Measurements from ENCODE around the gene KSR2. TPM values are rescaled to one million over a fixed set of nuclear protein-coding genes. Genes with fewer than 3 reads are reported as not detected.
"Not testable (repeated sequence)": the region's sequence is repeated elsewhere in the genome, so short reads cannot be mapped to it uniquely, and the experiment has no call there.

KSR2 gene
- total RNA-seq, 2 donors from 2014 or later, result 0.17 to 0.21 TPM

DNA sequence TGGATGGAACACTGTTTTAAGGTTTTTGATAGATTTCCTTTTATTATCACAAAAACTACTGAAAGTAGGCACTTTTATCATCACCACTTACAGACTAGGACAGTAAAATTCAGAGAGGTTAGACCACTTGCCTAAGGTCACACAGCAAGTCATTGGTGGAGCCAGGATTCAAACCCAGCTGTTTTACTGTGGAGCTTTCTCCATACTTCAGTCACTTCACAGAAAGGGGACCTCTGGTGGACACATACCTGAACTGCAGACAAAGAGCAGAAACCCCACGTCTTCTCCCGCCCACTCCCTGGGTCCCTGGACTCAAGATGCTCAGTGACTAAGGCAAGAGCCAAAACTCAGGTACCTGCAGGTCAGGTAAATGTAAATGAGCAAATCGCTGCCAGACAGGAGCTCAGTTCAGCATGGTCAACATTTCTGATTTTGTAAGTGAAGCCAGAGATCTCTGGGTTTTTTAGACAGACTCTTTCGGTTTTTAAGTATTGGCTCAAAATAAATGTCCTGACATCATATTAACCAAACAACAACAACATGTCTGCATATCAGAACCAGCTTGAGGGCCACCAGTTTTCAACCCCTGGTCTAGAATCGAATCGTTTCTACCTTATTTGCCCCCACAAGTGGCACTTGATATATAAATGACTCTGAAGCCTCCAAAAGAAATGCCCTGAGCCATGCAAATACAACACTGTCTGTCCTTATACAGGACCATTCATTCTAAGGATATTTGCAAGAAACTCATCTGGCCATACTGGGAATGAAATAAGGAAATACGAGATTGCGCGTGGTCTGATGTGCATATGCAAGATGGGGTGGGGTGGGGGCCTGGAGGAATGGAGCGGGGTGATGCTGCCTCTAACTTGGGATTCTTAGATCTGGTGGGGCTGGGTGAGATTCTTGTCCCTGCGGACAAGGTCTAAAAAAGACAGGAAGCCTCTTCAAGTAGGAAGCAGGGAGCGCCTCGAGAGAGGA, 110.9 kb downstream of the KSR2 start:
- Mint-ChIP-seq H3K27ac (no peak overlapping the region), H3K4me1 (ENCODE audit: low read depth) (no peaks in the 10 kb centered on the region), H3K4me3 (no peak overlapping the region), H3K27me3 (ENCODE audit: low read depth) (peaks cover 2% of the 10 kb centered on the region), H3K9me3 (peaks cover 0 to 4% of the 10 kb centered on the region in 2 donors), H3K36me3 (ENCODE audit: insufficient read depth in 2 of 2) (peaks cover 0 to 2% of the 10 kb centered on the region in 2 donors)
- peak in 1 of 2 donors; percentile 36 for ATAC-seq (replicated peaks in 1 of 2)
- peak; percentile 61 to 67 for DNase-seq

DNA sequence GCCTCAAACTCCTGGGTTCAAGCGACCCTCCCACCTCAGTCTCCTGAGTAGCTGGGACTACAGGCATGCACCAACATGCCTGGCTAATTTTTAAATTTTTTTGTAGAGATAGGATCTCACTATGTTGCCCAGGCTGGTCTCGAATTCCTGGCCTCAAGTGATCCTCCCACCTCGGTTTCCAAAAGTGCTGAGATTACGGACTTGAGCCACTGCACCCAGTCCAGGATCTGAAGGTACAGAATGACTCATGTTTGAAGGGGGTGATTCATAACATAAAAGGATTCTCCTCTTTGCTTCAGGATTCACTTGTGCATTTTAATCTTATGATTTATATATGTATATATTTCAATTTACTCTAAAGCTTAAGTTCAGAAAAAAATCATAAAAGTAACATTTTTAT, 111.7 kb downstream of the KSR2 start:
- H3K4me3 Mint-ChIP-seq; DNase-seq; H3K27me3 Mint-ChIP-seq (ENCODE audit: low read depth); ATAC-seq (replicated peaks in 1 of 2); H3K27ac Mint-ChIP-seq; H3K4me1 Mint-ChIP-seq (ENCODE audit: low read depth); H3K36me3 Mint-ChIP-seq (ENCODE audit: insufficient read depth in 2 of 2); H3K9me3 Mint-ChIP-seq: not testable (repeated sequence)

DNA sequence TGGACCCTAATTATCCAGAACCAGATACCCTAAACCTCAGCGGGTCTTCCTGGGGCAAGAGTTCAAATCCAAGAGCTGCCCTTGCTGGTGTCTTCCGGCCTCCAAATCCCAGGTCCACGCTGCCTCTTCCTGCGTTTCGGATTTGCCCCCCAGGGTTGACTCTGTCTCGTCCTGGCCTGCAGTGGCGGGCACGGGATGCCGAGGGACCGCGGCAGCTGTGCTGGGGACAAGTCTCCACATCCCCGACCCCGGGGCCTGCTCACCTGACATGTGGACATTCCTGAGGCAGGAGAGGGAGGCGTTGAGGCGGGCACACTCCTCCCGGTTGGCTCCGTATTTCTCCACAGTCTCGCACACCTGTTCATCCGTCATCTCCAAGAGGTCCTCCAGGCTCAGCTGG, 113.6 kb downstream of the KSR2 start:
- ATAC-seq (replicated peaks in 1 of 2) (no peak), DNase-seq (no peak)
- no peaks in the 10 kb centered on the region for H3K4me1 Mint-ChIP-seq (ENCODE audit: low read depth)
- H3K27ac Mint-ChIP-seq, result no peak overlapping the region
- peaks cover 0 to 4% of the 10 kb centered on the region in 2 donors for H3K9me3 Mint-ChIP-seq
- peaks cover 0 to 2% of the 10 kb centered on the region in 2 donors for H3K36me3 Mint-ChIP-seq (ENCODE audit: insufficient read depth in 2 of 2)
- H3K27me3 Mint-ChIP-seq (ENCODE audit: low read depth), result no peaks in the 10 kb centered on the region
- no peak overlapping the region for H3K4me3 Mint-ChIP-seq

DNA sequence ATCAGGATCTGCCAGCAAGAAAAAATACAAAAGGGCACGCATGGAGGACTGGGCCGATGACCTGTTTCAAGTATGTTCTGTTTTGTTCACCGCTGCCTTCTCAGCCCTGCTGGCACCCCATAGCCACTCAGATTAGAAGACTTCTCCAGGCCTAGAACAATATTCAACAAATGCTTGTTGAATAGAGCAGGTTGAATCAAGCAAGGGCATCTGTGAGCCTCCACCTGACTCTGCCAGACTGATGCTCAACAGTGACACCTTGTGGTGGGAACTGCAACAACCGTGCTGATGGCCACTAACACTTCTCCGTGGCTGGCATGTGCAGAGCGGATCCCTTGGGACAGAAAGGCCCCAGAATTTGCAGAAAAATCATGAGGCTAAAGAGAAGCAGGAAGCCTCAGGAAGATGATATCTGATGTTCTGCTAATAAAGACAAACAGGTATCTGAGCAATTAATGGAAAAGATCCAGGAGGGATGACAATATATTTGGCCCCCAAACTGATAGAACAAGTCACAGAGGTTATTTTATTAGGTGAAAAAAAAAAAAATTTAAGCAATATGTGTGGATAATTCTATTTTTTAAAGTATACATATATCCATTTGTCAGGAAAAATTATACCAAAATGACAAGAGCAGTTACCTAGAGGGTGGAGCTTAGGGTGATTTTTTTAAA, 114.3 kb downstream of the KSR2 start:
- peak in 1 of 2 donors; percentile 39 for ATAC-seq (replicated peaks in 1 of 2)
- Mint-ChIP-seq H3K4me3 (no peak overlapping the region), H3K27me3 (ENCODE audit: low read depth) (no peaks in the 10 kb centered on the region)

DNA sequence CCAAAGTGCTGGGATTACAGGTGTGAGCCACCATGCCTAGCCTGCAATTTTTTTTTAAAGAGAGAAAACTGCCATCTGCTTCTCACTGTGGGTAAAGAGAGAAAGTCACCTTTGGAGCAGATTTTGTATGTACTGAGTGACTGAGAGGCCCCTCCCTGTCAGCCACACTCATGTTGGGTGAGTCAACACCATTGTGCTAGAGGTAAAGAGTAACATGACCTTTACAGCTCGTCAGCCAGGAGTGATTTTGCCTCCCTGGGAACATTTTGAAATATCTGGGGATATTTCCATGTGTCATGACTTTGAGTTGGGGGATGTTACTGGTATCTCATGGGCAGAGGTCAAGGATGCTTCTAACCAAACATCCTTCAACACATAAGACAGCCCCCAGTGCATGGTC, 115.2 kb downstream of the KSR2 start:
- no peak overlapping the region for H3K4me3 Mint-ChIP-seq
- no peak overlapping the region for H3K27ac Mint-ChIP-seq
- H3K27me3 Mint-ChIP-seq (ENCODE audit: low read depth), result peaks cover 3% of the 10 kb centered on the region
- DNase-seq (no peak), ATAC-seq (replicated peaks in 1 of 2) (no peak)
- H3K36me3 Mint-ChIP-seq (ENCODE audit: insufficient read depth in 2 of 2), result peaks cover 0 to 2% of the 10 kb centered on the region in 2 donors
- H3K9me3 Mint-ChIP-seq, result peaks cover 0 to 4% of the 10 kb centered on the region in 2 donors
- no peaks in the 10 kb centered on the region for H3K4me1 Mint-ChIP-seq (ENCODE audit: low read depth)

More for the DNA sequence above, 114.3 kb downstream of the KSR2 start:
- Mint-ChIP-seq H3K4me1 (ENCODE audit: low read depth) (no peaks in the 10 kb centered on the region), H3K36me3 (ENCODE audit: insufficient read depth in 2 of 2) (peaks cover 0 to 2% of the 10 kb centered on the region in 2 donors), H3K9me3 (peaks cover 0 to 4% of the 10 kb centered on the region in 2 donors), H3K27ac (no peak overlapping the region)
- DNase-seq, result peak; percentile 48 to 63

DNA sequence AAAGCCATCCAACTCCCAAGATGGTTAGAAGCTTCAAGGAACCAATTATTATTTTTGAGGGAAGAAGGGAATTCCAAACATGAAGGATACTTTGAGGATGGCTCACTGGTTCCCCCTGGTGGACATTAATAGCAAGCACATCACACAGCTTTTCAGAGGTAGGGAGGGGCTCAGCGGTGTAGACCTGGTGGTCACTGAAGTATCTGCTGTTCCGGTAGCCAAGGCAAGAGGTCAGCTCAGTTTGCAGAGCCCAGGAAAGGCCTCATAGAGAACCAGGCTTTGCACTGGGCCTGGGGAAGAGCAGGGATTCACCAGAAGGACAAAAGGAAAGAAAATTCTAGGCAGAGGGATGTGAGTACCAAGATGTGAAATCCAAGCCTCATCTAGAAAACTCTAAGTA, 118.7 kb downstream of the KSR2 start:
- Mint-ChIP-seq H3K27ac (no peak overlapping the region), H3K27me3 (ENCODE audit: low read depth) (peaks cover 22% of the 10 kb centered on the region), H3K9me3 (peaks cover 0 to 4% of the 10 kb centered on the region in 2 donors), H3K4me1 (ENCODE audit: low read depth) (no peaks in the 10 kb centered on the region), H3K36me3 (ENCODE audit: insufficient read depth in 2 of 2) (peaks cover 0 to 2% of the 10 kb centered on the region in 2 donors), H3K4me3 (no peak overlapping the region)
- DNase-seq, result no peak
- no peak for ATAC-seq (replicated peaks in 1 of 2)

DNA sequence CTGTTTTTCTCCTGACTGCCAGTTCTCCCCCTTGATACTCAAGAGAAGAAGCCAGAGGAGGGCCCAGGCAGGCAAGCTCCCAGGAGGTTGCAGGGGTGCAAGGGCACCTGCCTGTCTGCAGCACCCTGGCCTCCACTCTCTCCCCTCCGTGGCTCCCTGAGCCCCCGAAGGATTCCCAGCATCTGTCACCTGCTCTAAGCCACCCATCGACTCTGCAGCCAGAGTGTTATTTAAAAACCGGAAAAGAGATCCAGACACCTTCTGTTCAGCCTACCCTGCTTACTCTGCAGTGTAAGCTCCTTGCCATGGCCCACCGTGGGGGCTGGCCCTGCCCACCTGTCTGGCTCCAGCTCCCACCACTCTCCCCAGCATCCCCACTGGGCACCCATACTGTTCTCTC, 121.4 kb downstream of the KSR2 start:
- ATAC-seq (replicated peaks in 1 of 2) (no peak), DNase-seq (no peak)
- H3K27ac Mint-ChIP-seq, result no peak overlapping the region
- H3K9me3 Mint-ChIP-seq, result peaks cover 4% of the 10 kb centered on the region in 2 donors
- H3K27me3 Mint-ChIP-seq (ENCODE audit: low read depth), result peaks cover 22% of the 10 kb centered on the region
- no peaks in the 10 kb centered on the region for H3K4me1 Mint-ChIP-seq (ENCODE audit: low read depth)
- H3K36me3 Mint-ChIP-seq (ENCODE audit: insufficient read depth in 2 of 2), result peaks cover 4% of the 10 kb centered on the region in 2 donors
- H3K4me3 Mint-ChIP-seq, result no peak overlapping the region

DNA sequence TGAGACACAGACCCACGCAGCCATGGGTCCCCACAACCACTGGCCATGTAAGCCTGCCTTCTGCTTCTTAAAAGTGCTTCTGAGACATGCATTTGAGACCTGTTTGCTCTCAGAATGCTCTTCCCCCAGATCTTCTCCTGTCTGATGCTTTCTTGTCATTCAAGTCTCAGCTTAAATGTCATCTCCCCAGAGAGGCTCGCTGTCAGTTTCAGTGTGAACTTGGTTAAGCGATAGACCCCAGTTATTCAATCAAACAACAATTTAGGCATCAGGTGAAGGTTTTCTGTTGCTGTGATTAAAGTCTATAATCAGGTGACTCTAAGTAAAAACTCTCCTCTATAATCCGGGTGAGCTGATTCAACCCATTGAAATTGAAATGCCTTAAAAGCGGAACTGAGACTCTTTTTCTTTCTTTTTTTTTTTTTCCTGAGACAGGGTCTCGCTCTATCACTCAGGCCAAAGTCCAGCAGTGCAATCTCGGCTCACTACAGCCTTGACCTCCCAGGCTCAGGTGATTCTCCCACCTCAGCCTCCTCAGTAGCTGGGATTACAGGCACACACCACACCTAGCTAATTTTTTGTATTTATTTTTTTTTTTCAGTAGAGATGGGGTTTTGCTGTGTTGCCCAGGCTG, 123.4 kb downstream of the KSR2 start:
- peaks cover 4% of the 10 kb centered on the region in 2 donors for H3K9me3 Mint-ChIP-seq
- peaks cover 22% of the 10 kb centered on the region for H3K27me3 Mint-ChIP-seq (ENCODE audit: low read depth)
- no peaks in the 10 kb centered on the region for H3K4me1 Mint-ChIP-seq (ENCODE audit: low read depth)
- H3K27ac Mint-ChIP-seq, result no peak overlapping the region
- ATAC-seq (replicated peaks in 1 of 2) (no peak), DNase-seq (no peak)
- peaks cover 4% of the 10 kb centered on the region in 2 donors for H3K36me3 Mint-ChIP-seq (ENCODE audit: insufficient read depth in 2 of 2)
- no peak overlapping the region for H3K4me3 Mint-ChIP-seq

DNA sequence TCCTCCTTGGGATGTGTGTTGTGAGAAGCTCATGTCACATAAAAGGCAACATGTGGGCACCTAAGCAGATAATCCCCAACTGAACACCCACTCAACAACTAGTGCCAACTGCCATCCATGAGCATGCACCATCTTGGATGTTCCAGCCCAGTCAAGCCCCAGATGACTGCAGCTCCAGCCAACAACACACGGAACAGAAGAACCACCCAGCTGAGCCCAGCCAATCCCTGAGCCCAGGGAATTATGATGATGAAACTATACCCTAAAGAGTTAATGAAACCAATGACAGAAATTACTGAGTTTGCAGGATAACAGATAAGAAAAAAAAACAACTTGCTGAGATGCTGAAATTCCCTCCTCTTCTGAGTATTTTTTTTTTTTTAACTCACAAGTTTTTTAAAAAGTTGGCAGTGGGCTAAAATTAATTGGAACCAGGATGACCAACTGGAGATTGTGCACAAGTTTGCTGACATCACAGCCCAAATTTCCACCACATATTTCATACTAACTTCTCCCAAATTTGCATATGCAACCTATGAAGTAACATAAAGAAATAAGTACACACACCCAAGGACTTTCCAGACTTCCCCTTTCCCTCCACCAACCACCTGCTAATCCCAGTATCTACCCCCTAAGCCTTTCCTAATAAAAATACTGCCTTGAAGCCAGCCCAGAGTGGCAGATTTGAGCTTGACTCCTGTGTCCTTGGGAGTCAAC, 124.5 kb downstream of the KSR2 start:
- Mint-ChIP-seq H3K4me1 (ENCODE audit: low read depth) (no peaks in the 10 kb centered on the region), H3K27ac (no peak overlapping the region), H3K4me3 (no peak overlapping the region), H3K27me3 (ENCODE audit: low read depth) (peaks cover 22% of the 10 kb centered on the region), H3K36me3 (ENCODE audit: insufficient read depth in 2 of 2) (peaks cover 4% of the 10 kb centered on the region in 2 donors), H3K9me3 (peaks cover 4% of the 10 kb centered on the region in 2 donors)
- ATAC-seq (replicated peaks in 1 of 2) (no peak), DNase-seq (no peak)

DNA sequence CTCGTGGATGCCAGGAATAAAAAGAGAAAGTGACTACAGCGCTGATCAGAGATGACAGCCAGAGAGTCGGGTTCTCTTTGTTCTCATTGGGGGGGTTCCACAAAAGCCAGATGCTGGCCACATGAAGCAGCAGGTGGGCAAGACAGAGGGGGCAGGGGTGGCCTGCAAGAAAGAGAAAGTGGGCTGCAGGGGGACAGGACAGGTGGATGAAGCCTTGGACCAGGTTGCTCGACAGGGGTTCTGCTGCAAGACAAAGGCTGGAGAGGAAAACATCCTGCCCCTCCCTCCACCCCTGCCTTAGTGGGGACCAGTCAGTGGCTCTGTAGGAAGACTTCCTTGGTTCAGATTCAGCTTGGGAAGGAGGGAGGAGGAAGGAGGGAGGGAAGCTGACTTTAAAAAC, 126.2 kb downstream of the KSR2 start:
- peaks cover 4% of the 10 kb centered on the region in 2 donors for H3K36me3 Mint-ChIP-seq (ENCODE audit: insufficient read depth in 2 of 2)
- no peak overlapping the region for H3K27ac Mint-ChIP-seq
- no peaks in the 10 kb centered on the region for H3K4me1 Mint-ChIP-seq (ENCODE audit: low read depth)
- DNase-seq, result no peak
- no peak overlapping the region for H3K4me3 Mint-ChIP-seq
- peaks cover 4% of the 10 kb centered on the region in 2 donors for H3K9me3 Mint-ChIP-seq
- no peak for ATAC-seq (replicated peaks in 1 of 2)
- H3K27me3 Mint-ChIP-seq (ENCODE audit: low read depth), result peaks cover 9% of the 10 kb centered on the region

DNA sequence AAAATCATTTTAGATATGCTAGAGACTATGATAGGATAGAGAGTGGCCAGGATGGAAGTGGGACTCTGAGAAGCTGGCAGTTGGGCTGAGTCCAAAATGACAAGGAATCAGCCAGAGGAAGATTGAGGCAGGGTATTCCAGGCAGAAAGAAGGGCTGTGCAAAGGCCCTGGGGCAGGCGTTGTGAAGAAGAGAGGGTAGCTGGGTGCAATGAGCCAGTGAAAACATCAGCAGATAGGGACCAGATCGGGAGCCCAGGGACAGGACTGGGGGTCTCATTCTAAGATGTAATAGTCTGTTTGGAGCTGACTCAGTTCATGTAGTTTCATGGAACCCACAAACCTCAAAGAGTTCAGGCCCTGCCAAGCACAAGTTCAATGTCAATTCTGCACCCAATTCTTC, 126.6 kb downstream of the KSR2 start:
- no peaks in the 10 kb centered on the region for H3K4me1 Mint-ChIP-seq (ENCODE audit: low read depth)
- H3K36me3 Mint-ChIP-seq (ENCODE audit: insufficient read depth in 2 of 2), result peaks cover 4% of the 10 kb centered on the region in 2 donors
- peaks cover 10% of the 10 kb centered on the region for H3K27me3 Mint-ChIP-seq (ENCODE audit: low read depth)
- DNase-seq (no peak), ATAC-seq (replicated peaks in 1 of 2) (no peak)
- H3K9me3 Mint-ChIP-seq, result peaks cover 4% of the 10 kb centered on the region in 2 donors
- no peak overlapping the region for H3K27ac Mint-ChIP-seq
- no peak overlapping the region for H3K4me3 Mint-ChIP-seq

DNA sequence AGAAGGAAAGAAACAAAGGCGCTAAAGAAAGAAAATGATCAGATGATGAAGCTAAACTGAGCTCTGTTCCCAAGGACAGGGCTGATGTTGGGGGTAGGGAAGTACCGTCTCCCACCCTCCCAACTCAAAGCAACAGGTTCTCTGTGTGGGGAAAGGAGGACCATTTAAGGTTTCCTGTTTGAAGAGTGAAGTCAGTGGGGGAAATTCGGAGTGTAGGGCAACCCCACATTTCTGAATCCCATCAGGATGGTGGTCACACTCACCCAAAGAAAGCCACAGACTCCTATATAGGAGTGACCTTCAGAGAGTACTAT, 131.1 kb downstream of the KSR2 start:
- H3K36me3 Mint-ChIP-seq (ENCODE audit: insufficient read depth in 2 of 2), result no peaks in the 10 kb centered on the region
- no peak for DNase-seq
- no peak for ATAC-seq (replicated peaks in 1 of 2)
- H3K4me1 Mint-ChIP-seq (ENCODE audit: low read depth), result no peaks in the 10 kb centered on the region
- H3K9me3 Mint-ChIP-seq, result no peaks in the 10 kb centered on the region
- H3K27me3 Mint-ChIP-seq (ENCODE audit: low read depth), result peaks cover 19% of the 10 kb centered on the region
- no peak overlapping the region for H3K4me3 Mint-ChIP-seq
- H3K27ac Mint-ChIP-seq, result no peak overlapping the region
